Muscle of back (tissue), 11 donors: ENCODE results near the gene TGM2. TPM values are rescaled to one million over a fixed set of nuclear protein-coding genes. Genes with fewer than 3 reads are reported as not detected.

Experiments
- DNase-seq, 3 donors: peaks; one replicate each; pipeline versions ENCODE4 v3.0.0 to v3.0.0-alpha.2; 2013
- polyA plus RNA-seq, 10 donors: library from polyadenylated mRNA; unstranded; fragments of 120-200 nt; gene quantifications; one replicate each; pipeline ENCODE4 v1.2.1, GENCODE V29; 2013; ENCODE audit not compliant: insufficient read length in 10 of 10

TGM2 gene
- polyA plus RNA-seq, 10 donors, result 7.6 to 21.4 (median 14.5) TPM

DNA sequence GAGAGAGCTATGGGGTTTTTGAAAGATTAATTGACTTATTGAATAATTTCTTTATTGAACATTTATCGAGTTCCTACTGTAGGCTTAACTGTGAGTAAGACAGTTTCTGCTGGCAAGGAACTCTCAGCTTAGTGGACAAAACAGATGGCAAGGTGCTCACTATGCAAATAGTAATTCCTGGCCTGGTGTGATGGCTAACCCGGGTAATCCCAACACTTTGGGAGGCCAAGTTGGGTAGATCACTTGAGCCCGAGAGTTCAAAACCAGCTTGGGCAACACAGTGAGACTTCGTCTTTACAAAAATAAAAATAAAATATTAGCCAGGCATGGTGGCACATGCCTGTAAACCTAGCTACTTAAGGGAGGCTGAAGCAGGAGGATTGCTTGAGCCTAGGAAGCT lies 13.5 kb upstream of the TGM2 start:
- no peak for DNase-seq

DNA sequence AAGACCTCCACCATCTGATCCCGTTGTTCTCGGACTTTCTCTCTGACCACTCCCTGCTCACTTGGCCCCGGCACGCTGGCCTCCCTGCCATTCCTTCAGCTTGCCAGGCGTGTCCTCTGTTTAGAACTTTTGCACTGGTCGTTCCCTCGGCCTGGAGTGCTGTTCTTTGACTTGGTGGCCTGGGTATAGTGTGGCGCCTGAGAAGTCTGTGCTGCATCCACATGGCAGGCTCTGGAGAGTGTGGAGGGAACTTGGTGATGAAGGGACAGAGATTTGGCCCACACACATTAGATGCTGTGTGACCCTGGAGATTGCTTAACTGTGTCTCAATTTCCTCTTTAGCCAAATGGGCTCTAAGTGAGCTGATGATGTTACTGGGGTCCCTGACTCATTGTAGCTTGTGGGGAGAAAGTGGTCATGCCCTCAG lies 13.0 kb upstream of the TGM2 start:
- no peak for DNase-seq

DNA sequence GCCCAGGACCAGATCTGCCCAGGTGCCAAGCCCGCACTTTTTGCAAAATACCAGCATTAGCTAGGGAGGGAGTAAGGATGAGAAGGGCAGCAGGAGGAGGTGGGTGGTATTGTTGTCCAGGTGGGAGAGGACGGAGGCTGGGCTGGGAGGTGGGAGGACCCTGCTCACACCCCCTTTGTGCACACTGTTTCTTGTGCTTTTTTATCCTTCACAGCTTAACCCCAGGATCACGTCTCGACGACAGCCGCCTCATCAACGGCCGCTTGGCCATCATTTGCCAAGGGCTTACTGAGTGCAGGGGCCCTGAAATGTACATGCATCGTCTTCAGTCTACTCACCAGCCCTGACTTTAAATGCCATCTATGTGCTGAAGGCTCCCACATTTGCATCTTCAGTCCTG lies 12.1 kb upstream of the TGM2 start:
- DNase-seq, result no peak

DNA sequence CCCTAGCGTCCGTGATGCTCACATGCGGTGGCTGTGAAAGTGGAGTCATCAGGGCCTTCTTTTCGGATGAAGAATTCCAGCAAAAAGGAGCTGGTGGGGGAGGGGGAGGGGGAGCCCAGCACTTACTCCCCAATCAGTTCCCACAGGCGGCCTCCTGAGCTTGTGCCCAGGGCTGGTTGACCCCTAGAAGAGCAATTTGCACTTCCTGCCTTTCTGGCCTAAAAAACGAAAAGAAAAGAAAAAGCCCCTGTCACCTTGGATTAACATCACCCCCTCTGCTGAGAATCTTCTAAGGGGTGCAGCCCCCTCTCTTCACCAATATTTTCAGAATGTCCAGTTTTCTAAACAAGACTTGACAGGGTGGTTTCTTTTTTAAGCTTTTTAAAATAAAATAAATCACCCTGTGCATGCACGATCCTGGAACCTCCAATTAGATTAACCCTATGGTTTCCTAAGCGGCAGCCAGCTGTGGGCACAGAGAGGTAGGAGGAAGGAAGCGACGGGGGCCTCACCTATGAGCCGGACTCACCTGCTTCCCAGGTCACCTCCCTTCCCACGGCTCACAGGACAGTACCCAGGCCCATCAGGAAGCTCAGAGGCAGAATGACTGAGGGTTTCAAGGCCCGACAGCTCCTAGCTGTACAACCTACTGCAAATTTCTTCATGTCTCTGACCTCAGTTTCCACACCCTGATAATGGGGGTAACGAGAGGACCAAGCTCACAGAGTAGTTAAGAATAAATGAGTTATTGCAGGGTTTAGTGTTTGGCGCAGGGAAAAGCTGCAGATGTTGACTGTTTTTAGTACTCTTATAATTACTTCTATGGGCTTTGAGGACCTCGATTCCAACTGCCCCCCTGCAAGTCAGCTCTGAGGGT lies 10.5 kb upstream of the TGM2 start:
- DNase-seq, result no peak

DNA sequence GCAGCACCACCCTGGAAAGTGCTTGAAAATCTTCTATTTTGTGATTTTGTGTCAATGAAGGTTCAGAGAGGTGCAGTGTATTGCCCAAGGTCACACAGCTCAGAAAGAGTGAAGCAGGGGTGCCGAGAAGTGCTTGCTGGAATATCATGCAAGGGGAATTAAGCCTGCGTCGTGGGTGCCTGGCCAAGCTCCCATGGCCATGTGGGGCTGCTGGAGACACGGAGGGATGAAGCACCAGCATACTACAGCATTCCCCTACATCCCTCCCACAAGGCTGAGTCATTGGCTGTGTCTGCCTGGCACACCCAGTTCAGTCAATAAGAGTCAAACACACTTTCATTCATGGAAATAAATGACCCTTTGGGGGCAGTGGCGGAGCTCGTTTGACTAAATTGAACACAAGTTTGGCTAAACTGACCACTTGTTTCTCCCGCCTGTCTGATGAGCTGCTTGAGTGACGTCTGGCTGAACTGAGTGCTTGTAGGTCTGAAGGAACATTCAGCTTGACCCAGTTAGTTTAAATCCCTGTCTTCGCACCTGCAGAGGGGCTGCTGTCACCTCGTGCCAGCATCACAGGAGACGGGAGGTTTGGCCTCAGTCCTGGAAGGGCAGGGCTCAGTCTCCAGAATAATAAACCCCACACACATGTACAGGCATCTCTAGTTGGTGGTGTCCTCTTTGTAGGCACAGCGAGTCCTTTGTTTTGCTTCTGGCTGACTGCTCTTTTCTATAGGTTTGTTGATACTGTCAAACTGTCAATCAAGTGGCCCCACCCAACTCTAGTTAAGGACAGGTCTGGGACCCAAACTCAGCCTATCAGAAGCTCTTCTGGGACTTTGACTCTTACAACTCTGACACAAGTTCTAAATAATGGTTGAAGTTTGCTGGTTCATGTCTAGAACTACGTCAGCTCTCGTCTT lies 8.4 kb upstream of the TGM2 start:
- DNase-seq, result peak in 1 of 3 donors; percentile 64

DNA sequence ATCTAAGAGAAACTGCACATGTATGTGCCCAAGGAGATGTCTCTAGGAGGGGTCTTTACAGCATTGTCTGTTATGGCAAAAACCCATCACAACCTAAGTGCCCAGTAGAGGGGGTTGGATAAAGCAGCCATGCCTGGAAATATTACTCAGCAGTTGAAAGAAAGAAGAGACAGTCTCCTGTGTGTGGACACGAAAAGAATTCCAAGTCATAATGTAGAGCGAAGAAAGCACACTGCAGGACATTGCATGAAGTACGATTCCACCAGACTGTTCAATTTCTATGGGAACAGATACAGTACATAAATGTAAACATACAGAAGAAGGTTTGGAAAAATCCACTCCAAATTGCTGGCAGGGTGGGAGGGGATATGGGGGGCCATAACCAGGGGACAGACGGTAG lies 7.3 kb upstream of the TGM2 start:
- DNase-seq, result peak in 2 of 3 donors; percentile 57 to 75

DNA sequence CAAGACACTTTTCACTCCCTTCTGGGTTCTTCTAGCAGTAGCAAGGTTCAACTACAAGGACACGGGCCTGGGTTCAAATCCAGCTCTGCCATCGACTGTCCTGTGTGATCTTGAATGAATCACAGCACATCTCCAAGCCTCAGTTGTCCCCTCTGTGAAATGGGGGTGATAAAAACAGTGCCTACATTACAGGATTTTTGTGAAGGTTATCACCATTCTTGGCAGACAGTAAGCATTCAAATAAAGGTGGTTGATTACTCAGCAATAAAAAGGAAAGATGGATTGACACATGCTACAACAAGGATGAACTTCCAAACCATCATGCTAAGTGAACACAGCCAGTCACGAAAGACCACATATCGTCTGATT lies 6.6 kb upstream of the TGM2 start:
- DNase-seq, result no peak

DNA sequence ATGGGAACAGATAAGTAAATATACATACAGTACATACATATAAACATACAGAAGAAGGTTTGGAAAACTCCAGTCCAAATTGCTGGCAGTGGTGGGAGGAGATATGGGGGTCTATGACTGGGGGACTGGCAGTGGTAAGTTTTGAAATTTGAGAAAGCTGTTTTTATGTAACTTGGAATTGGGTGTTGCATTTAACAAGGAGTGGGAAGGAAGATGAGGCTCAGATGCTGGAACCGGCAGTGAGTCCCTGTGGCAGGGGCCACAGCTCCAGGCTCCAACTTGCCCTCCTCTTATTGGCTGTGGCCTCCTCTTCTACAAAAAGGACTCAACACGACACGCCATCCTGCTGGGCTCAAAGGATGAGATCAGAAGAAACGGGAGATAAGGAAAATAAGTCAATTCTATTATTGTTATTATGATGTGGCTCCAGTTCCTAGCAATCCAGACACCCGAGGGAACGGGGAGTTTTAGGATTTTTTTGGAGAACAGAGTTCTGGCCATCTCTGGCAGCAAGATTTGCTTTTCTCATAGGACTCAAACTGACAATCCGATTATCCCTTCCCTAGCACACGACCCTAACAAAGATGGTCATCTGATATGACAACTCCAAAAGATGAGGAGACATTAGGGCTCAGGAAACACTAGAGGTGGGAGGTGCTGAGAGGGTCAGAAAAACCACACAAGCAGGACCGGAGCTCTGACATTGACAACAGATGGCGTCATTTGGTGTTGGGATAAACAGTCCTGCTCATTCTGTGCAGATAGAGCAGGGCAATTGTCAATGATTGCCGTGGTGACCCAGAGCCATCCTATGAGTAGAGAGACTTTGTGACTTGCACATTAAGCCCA lies 6.0 kb upstream of the TGM2 start:
- DNase-seq, result peak in 2 of 3 donors; percentile 34 to 80

DNA sequence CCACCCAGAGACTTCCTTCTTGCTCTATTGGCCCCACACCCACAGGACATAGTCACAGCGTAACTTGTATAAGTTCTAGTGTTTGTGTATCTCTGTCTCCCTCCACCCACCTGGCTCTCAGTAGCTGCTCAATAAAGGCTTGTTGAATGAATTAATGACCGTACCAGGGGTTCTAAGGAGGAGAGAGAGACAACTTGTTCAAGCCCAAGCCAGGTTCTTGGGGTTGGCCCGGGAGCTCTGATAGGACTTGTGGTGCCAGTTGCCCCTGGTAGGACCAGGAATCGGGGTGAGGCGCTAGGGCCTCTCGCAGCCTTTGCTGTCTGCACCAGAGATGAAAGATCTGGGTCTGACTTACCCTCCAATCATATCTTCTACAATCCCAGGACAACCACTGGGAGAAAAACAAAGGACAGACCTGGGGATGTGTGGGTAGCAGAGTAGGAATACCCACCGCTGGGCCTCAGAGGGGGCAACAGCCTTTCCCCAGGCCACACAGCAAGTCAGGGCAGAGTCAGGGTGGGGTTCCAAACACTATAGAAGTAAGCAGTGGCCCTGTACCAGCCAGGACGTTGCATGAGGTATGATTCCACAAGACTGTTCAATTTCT lies 5.3 kb upstream of the TGM2 start:
- DNase-seq, result no peak

DNA sequence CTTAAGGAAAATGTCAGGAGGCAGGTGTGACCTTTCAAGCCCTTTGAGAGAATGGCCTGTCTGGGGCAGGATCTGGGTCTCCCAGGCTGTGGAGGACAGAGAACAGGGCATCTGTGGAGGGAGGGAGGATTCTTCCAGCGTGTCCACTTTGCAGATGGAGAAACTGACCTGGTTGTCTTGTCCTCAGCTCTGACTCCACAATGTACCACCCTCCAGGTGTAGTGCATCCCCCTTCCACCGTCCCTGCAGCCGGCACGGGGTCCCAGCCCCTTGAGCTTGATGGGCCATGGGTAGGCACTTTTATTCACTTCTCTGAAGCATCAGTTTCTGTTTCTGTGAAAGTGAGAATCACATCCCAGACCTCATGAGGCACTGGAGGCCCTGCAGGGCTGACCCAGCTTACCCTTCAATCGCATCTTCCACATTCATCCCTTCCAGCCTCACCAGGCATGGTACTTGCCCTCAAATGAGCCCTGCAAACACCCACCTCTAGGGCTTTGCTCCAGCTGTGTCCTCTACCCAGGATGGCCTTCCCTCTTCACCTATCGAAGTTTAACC lies 4.6 kb upstream of the TGM2 start:
- DNase-seq, result no peak

DNA sequence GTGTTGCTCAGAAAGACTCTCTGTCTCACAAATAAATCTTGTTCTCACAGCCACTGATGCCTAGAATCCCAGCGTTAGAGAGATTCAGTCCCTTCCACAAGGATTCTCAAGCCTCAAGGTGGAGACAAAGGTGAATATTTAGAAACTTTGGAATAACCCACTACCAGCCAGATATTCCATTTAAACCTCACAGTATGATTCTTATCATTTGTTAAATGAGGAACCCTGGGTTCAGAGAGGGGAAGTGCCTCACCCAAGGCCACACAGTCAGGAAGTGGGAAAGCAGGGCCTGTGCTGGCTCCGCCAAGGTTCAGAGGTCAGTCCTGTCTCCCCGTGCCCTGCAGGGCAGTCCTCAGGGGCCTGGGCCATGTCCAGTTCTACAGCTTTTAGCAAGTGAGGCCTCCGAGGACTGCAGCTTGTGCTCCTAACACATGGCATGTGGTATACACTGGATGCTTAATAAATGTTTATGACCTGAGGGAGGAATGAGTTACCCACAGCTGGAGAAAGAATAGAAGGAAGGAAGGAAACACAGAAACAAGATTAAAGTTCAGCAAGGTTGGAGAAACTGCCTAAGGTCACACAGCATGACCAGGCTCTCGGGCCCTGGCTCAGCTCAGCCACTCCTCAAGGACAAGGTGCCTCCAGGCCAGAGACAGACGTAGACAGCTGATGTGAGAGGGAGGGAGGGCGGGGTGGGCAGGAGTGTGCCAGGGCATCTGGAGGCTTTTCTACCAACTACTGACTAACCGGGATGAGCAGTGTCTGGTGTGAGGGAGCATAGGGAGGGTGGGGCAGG lies 3.9 kb upstream of the TGM2 start:
- no peak for DNase-seq

DNA sequence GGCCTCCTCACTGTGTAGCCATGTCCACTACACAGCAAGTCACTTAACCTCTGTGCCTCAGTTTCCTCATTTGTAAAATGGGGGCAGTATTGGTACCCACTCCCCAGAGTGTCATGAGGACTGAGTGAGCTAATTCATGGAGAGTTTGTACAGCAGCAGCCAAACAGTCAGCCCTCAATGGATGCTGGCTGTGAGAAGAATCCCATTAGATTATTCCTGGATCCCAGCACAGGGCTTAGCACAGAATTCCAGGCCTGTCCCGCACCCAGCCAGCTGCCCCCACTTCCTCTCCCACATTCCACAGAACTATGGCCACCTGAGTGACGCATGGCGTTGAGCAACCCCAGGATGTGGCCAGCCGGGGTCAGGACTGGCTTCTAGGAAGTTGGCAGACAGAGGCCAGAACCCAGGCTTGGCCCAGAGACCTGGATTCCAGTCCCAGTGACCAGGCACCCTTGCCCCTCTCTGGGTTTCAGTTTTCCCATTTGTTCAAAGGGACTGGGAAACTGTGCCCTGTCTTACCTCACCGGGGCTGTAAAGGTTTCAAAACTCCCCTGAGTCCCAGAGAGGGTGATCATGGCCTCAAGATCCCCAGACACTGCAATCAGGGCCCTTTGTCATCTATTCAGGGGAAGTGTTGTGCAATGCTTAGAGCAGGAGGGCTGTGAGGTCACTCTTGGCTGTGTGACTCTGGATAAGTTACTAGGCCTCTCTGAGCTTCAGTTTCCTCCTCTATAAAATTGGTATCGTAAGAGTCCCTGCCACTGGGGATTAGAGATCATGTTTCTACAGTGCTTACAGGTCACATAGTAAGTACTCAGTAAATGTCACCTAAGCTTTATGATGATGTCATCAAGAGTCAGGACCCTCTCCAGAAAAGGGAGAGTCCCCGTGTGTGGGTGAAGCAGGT lies 3.0 kb upstream of the TGM2 start:
- peak in 1 of 3 donors; percentile 64 for DNase-seq

DNA sequence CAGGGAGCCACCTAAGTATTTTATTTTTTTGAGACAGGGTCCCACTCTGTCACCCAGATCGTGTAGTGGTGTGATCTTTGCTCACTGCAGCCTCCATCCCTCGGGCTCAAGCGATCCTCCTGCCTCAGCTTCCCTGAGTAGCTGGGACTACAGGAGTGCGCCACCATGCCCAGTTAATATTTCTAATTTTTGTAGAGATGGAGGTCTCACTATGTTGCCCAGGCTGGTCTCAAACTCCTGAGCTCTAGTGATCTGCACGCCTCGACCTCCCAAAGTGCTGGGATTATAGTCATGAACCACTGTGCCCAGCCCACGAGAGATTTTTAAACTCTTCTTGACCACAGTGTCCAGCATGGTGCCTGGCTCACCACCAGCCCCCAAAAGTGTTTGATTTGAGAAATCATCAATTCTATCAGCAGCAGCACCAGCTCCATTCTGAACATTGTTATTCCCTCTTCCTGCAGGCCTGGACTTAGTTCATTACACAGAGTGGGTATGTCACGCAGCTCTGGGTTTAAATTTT lies 2.3 kb upstream of the TGM2 start:
- no peak for DNase-seq

DNA sequence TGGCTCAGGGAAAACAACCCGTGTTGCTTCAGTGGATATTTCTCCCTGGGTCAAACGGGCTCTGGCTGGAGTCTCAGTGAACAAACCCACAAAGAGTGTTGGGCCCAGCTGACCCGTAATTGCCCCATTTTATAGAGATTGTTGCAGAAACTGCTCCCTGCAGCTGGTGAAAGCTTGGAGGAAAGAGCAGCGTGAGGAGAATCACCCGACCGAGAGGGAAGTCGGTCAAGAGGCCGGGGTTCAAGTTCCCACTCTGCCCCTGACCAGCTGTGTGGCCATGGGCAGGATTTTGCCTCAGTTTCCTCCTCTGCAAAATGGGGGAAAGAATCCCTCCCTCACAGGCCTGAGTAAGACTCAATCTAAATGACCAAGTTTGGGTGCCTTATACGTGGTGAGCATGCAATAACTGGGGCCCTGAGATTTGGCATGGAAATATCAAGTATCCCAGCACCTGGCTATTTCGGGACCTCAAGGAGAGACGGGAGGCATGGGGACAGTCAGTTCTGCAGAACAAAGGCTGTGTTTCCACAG lies 1.7 kb upstream of the TGM2 start:
- DNase-seq, result no peak

DNA sequence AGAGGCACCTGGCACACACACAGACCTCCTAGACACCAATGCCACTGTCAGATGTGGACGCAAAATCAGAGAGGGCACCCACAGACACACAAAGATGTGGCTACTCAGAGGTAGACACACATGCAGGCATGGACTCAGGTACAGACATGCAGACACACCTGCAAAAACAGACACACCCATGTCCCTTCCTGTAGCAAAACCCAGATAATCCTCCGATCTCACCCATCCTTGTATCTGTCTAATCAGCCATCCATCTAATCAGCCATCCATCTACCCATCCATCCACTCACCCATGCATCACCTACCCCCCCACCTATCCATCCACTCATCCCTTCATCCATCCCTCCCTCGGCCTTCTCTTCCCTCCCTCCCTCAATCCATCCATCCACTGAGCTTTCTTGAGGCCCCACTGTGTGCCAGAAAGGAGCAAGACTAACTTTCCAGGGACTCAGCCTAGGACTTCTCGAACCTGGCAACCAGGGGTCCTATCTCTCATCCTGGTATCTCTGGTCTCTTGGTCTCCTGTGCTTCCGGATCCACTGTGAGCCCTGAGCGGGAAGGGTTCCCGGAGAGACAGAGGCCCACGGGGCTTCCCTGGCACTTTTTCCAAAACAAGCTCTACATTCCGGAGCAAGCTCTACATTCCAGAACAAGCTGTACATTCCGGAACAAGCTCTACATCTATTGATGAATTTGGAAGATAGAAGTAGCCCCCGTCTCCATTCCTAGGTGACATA lies 1.1 kb upstream of the TGM2 start:
- peak in 1 of 3 donors; percentile 68 for DNase-seq

DNA sequence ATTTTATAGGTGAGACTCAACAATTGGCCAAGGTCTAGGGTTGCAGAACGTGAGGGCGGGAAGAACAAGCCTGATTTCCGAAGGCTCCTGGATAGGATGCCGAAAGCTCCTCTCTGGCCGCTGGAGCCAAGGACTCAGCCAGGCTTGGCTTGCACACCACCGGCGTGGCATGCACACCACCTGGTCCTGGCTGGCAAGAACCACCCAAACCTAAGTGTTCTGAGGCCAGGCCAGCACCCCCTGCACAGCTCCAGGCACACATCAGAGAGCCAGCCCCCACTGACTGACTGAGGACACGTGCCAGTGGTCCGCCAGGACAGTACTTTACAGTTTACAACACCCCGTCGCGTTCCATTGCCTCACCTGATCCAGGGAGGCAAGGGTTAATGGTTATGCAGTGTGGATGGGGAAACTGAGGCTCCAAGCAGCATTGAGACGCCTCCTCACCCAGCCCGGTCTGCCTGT lies 414 bp downstream of the TGM2 start:
- no peak for DNase-seq

DNA sequence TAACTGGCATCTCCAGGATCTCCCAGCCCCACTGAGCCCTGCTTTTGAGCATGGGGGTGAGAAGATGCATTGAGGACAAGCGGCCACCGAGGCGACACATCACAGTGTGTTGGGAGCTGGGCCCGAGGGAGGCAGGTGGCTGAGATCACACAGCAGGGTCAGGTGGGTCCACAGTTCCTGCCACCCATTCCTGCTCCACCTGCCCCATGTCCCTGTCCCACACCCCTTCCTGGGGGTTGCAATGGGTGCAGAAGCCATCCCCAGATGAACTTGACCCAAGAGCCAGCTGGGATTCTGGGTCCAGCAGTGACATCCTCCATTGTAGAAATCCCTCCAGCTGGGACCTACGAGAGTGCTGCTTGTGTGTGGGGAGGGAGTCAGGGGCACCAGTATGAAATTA lies 1.0 kb downstream of the TGM2 start:
- DNase-seq, result no peak
